Measurements from ENCODE around the gene TAF1. TPM values are rescaled to one million over a fixed set of nuclear protein-coding genes. Genes with fewer than 3 reads are reported as not detected.

The TAF1 gene
- total RNA-seq, 1 donor from 2014 or later: 47.2 TPM

GRCh38 chrX:71504346-71504745 lies 138.2 kb downstream of the TAF1 start:
- intact Hi-C loops (cut with micrococcal nuclease): no loop called here

- intact Hi-C loops (cut with micrococcal nuclease): no loop called here
These were observed 143.1 kb downstream of the TAF1 start for GRCh38 chrX:71509289-71509688.

GRCh38 chrX:71510161-71510560 lies 144.0 kb downstream of the TAF1 start:
- intact Hi-C loops (cut with micrococcal nuclease): no loop called here

- intact Hi-C loops (cut with micrococcal nuclease): loop anchor here (1.0 kb wide), 1 partner anchor 20 kb away; the partner anchor contains the start of gene OGT
These were observed 147.6 kb downstream of the TAF1 start for GRCh38 chrX:71513731-71514130.

GRCh38 chrX:71514367-71515037 lies 148.3 kb downstream of the TAF1 start:
- intact Hi-C loops (cut with micrococcal nuclease): loop anchor here (1.0 kb wide), 1 partner anchor 19 kb away; the partner anchor contains the start of gene OGT

GRCh38 chrX:71515038-71515396 lies 148.9 kb downstream of the TAF1 start:
- intact Hi-C loops (cut with micrococcal nuclease): no loop called here

Other genes starting within 250 kb of the TAF1 start
- 74.6 and 87.2 TPM in 2 replicates for gene MED12, start 247.8 kb upstream of the TAF1 start, total RNA-seq
- 2.3 and 3.1 TPM in 2 replicates for gene NLGN3, start 221.5 kb upstream of the TAF1 start, total RNA-seq
- not detected in 2 replicates for gene GJB1, start 143.1 kb upstream of the TAF1 start, total RNA-seq
- 13.5 and 16.3 TPM in 2 replicates for gene ZMYM3, start 112.2 kb upstream of the TAF1 start, total RNA-seq
- gene NONO, start 82.7 kb upstream of the TAF1 start, total RNA-seq: 436 and 444 TPM in 2 replicates
- gene ITGB1BP2, start 64.6 kb upstream of the TAF1 start, total RNA-seq: 5.3 and 6.2 TPM in 2 replicates
- gene OGT, start 166.7 kb downstream of the TAF1 start, total RNA-seq: 309 and 317 TPM in 2 replicates
- 5.7 and 6.0 TPM in 2 replicates for gene GCNA, start 212.1 kb downstream of the TAF1 start, total RNA-seq